ENCODE measurements around the gene GPR68.

Gene GPR68

DNA sequence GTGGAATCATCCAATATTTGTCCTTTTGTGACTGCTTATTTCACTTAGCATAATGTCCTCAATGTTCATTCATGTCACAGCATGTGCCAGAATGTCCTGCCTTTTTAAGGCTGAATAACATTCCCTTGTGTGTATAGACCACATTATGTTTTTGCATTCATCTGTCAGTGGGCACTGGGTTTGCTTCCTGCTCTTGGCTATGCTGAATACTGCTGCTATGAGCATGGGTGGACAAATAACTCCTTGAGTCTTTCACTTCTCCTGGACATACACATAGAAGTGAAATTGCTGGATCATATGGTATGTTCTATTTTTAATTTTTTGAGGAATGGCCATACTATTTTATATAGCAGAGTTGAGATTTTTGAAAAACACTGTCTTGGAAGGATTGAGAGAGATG lies 46.9 kb downstream of the GPR68 start:
- Histone ChIP-seq H2AFZ (ENCODE audit: low read length) (no peak overlapping the region), H4K20me1 (ENCODE audit: insufficient read depth, low read length, poor library complexity, severe bottlenecking) (no peaks in the 10 kb centered on the region), H3K79me2 (ENCODE audit: insufficient read depth, low read length) (no peaks in the 10 kb centered on the region), H3K27me3 (ENCODE audit: insufficient read depth, low read length, poor library complexity, severe bottlenecking) (no peaks in the 10 kb centered on the region), H3K4me1 (ENCODE audit: insufficient read depth, low read length, poor library complexity, severe bottlenecking) (peaks cover 6% of the 10 kb centered on the region), H3K9me3 (ENCODE audit: insufficient read depth, low read depth, low read length) (no peaks in the 10 kb centered on the region), H3F3A (ENCODE audit: low read depth) (no peaks in the 10 kb centered on the region), H3K9me2 (replicated peaks; ENCODE audit: low read depth, low read length) (no peaks in the 10 kb centered on the region), H3K4me3 (ENCODE audit: low read length, poor library complexity, severe bottlenecking) (no peak overlapping the region), H3K9ac (ENCODE audit: low read depth, low read length, poor library complexity, severe bottlenecking) (no peak overlapping the region), H3K4me2 (ENCODE audit: low read depth, low read length, poor library complexity, severe bottlenecking) (no peak overlapping the region), H3K36me3 (ENCODE audit: insufficient read depth, low read length) (peaks cover 43% of the 10 kb centered on the region; the same call in 1 of the 2 replicates)
- no peak for TF ChIP-seq EZH2phosphoT487 (IDR thresholded peaks at IDR 0.05; ENCODE audit: borderline replicate concordance)
- TF ChIP-seq, protein P1, sequence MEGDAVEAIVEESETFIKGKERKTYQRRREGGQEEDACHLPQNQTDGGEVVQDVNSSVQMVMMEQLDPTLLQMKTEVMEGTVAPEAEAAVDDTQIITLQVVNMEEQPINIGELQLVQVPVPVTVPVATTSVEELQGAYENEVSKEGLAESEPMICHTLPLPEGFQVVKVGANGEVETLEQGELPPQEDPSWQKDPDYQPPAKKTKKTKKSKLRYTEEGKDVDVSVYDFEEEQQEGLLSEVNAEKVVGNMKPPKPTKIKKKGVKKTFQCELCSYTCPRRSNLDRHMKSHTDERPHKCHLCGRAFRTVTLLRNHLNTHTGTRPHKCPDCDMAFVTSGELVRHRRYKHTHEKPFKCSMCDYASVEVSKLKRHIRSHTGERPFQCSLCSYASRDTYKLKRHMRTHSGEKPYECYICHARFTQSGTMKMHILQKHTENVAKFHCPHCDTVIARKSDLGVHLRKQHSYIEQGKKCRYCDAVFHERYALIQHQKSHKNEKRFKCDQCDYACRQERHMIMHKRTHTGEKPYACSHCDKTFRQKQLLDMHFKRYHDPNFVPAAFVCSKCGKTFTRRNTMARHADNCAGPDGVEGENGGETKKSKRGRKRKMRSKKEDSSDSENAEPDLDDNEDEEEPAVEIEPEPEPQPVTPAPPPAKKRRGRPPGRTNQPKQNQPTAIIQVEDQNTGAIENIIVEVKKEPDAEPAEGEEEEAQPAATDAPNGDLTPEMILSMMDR (conservative IDR thresholded peaks at IDR 0.05; ENCODE audit: low read length) = no peak

DNA sequence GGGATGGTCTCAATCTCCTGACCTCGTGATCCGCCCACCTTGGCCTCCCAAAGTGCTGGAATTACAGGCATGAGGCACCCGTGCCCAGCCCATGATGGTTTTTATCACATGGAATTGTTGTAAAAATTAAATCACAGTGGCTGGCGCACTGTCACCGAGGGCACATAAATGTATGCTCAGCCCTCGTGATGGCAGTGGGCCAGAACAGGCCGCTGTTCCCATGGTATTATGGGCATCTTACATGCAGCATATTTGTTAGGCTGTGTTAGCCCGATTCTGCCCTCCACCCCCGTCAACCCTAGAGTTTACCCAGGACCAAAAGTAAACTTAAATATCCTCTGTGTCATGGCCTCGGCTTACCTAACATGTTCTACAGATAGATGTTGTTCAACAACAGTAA lies 48.6 kb downstream of the GPR68 start:
- H3K4me3 ChIP-seq (ENCODE audit: low read length, poor library complexity, severe bottlenecking) = no peak overlapping the region
- no peaks in the 10 kb centered on the region for H3K27me3 ChIP-seq (ENCODE audit: insufficient read depth, low read length, poor library complexity, severe bottlenecking)
- H3F3A ChIP-seq (ENCODE audit: low read depth) = no peaks in the 10 kb centered on the region
- no peaks in the 10 kb centered on the region for H3K9me3 ChIP-seq (ENCODE audit: insufficient read depth, low read depth, low read length)
- H3K9me2 ChIP-seq (replicated peaks; ENCODE audit: low read depth, low read length) = no peaks in the 10 kb centered on the region
- no peaks in the 10 kb centered on the region for H3K79me2 ChIP-seq (ENCODE audit: insufficient read depth, low read length)
- no peak overlapping the region for H3K4me2 ChIP-seq (ENCODE audit: low read depth, low read length, poor library complexity, severe bottlenecking)
- H3K4me1 ChIP-seq (ENCODE audit: insufficient read depth, low read length, poor library complexity, severe bottlenecking) = peaks cover 6% of the 10 kb centered on the region
- peaks cover 50% of the 10 kb centered on the region; the same call in 1 of the 2 replicates for H3K36me3 ChIP-seq (ENCODE audit: insufficient read depth, low read length)
- H2AFZ ChIP-seq (ENCODE audit: low read length) = no peak overlapping the region
- H3K9ac ChIP-seq (ENCODE audit: low read depth, low read length, poor library complexity, severe bottlenecking) = no peak overlapping the region
- no peaks in the 10 kb centered on the region for H4K20me1 ChIP-seq (ENCODE audit: insufficient read depth, low read length, poor library complexity, severe bottlenecking)
- TF ChIP-seq EZH2phosphoT487 (IDR thresholded peaks at IDR 0.05; ENCODE audit: borderline replicate concordance) = no peak
- TF ChIP-seq, protein P1 (conservative IDR thresholded peaks at IDR 0.05; ENCODE audit: low read length) = no peak

DNA sequence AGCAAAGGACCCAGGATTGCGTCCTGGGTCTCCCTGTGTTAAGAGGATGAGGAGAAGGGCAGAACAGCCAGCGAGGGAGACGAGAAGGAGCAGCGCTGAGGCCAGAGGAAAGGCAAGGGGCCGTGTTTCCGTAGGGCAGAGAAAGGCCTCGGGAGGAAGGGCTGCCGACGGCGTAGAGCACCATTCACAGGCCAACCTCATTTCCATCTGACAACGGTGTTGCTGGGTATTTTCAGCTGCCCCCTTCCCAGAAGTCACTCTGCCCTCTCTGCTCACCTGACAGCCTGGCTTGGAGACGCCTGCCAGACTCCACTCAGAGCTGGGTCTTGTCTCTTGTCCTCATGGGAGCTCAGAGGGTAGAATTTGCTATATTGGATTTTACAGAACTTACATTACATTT lies 51.4 kb downstream of the GPR68 start:
- TF ChIP-seq, protein P1 (conservative IDR thresholded peaks at IDR 0.05; ENCODE audit: low read length) = no peak
- no peak for TF ChIP-seq EZH2phosphoT487 (IDR thresholded peaks at IDR 0.05; ENCODE audit: borderline replicate concordance)
- no peak overlapping the region for H3K9ac ChIP-seq (ENCODE audit: low read depth, low read length, poor library complexity, severe bottlenecking)
- H3K27me3 ChIP-seq (ENCODE audit: insufficient read depth, low read length, poor library complexity, severe bottlenecking) = no peaks in the 10 kb centered on the region
- no peaks in the 10 kb centered on the region for H3F3A ChIP-seq (ENCODE audit: low read depth)
- H3K4me1 ChIP-seq (ENCODE audit: insufficient read depth, low read length, poor library complexity, severe bottlenecking) = peaks cover 6% of the 10 kb centered on the region
- H3K9me2 ChIP-seq (replicated peaks; ENCODE audit: low read depth, low read length) = no peaks in the 10 kb centered on the region
- H3K79me2 ChIP-seq (ENCODE audit: insufficient read depth, low read length) = no peaks in the 10 kb centered on the region
- H3K36me3 ChIP-seq (ENCODE audit: insufficient read depth, low read length) = peaks cover 46% of the 10 kb centered on the region; the same call in 1 of the 2 replicates
- H3K4me2 ChIP-seq (ENCODE audit: low read depth, low read length, poor library complexity, severe bottlenecking) = no peak overlapping the region
- H3K4me3 ChIP-seq (ENCODE audit: low read length, poor library complexity, severe bottlenecking) = no peak overlapping the region
- H3K9me3 ChIP-seq (ENCODE audit: insufficient read depth, low read depth, low read length) = no peaks in the 10 kb centered on the region
- no peak overlapping the region for H2AFZ ChIP-seq (ENCODE audit: low read length)
- no peaks in the 10 kb centered on the region for H4K20me1 ChIP-seq (ENCODE audit: insufficient read depth, low read length, poor library complexity, severe bottlenecking)
